Measurements from ENCODE around the gene RAB40C. TPM values are rescaled to one million over a fixed set of nuclear protein-coding genes. Genes with fewer than 3 reads are reported as not detected.

The RAB40C gene
- total and polyA plus RNA-seq, 4 donors, result 25.1 to 58.9 (median 43.9) TPM

- H3K9me3 ChIP-seq (ENCODE audit: control insufficient read depth in 4 of 4, insufficient read depth in 3 of 4, low read length in 3 of 4), result no peaks in the 10 kb centered on the region
- H3K4me3 ChIP-seq, result no peak overlapping the region
- no peak overlapping the region for H3K9ac ChIP-seq (ENCODE audit: insufficient read depth in 1 of 2, low read length in 2 of 2)
- H3K27me3 ChIP-seq (ENCODE audit: control insufficient read depth in 3 of 3, insufficient read depth in 3 of 3, low read length in 2 of 3), result no peaks in the 10 kb centered on the region
- no peak for TF ChIP-seq CTCF (IDR thresholded peaks at IDR 0.05; ENCODE audit: control extremely low read depth, extremely low read depth)
- WGBS, 2 donors, result 93 to 95% methylated on average over 36 to 46 of the region's 46 CpGs
- ATAC-seq (ENCODE audit: insufficient read depth, low FRiP score) (no peak), DNase-seq (no peak)
- H3K4me1 ChIP-seq (ENCODE audit: control insufficient read depth in 5 of 5, insufficient read depth in 5 of 5, low read length in 5 of 5), result no peaks in the 10 kb centered on the region
- H3K36me3 ChIP-seq (ENCODE audit: control insufficient read depth in 4 of 4, insufficient read depth in 4 of 4, low read length in 4 of 4), result peaks cover 0 to 43% (median 6%) of the 10 kb centered on the region in 4 donors
- H3K27ac ChIP-seq (ENCODE audit: low read depth in 1 of 2, low read length in 1 of 2), result no peak overlapping the region
These were observed 45.3 kb upstream of the RAB40C start for GRCh38 chr16:544517-544916.

GRCh38 chr16:546909-547770, 42.7 kb upstream of the RAB40C start:
- ATAC-seq (ENCODE audit: insufficient read depth, low FRiP score) (no peak), DNase-seq (peak; percentile 35 to 50 (median 44))
- Histone ChIP-seq H3K27ac (ENCODE audit: low read depth in 1 of 2, low read length in 1 of 2) (no peak overlapping the region), H3K4me1 (ENCODE audit: control insufficient read depth in 5 of 5, insufficient read depth in 5 of 5, low read length in 5 of 5) (no peaks in the 10 kb centered on the region), H3K36me3 (ENCODE audit: control insufficient read depth in 4 of 4, insufficient read depth in 4 of 4, low read length in 4 of 4) (peaks cover 0 to 54% (median 5%) of the 10 kb centered on the region in 4 donors), H3K27me3 (ENCODE audit: control insufficient read depth in 3 of 3, insufficient read depth in 3 of 3, low read length in 2 of 3) (no peaks in the 10 kb centered on the region), H3K9ac (ENCODE audit: insufficient read depth in 1 of 2, low read length in 2 of 2) (no peak overlapping the region), H3K9me3 (ENCODE audit: control insufficient read depth in 4 of 4, insufficient read depth in 3 of 4, low read length in 3 of 4) (no peaks in the 10 kb centered on the region), H3K4me3 (no peak overlapping the region)
- WGBS, 2 donors, result 65 to 74% methylated on average over 52 to 60 of the region's 60 CpGs
- no peak for TF ChIP-seq CTCF (IDR thresholded peaks at IDR 0.05; ENCODE audit: control extremely low read depth, extremely low read depth)

DNA sequence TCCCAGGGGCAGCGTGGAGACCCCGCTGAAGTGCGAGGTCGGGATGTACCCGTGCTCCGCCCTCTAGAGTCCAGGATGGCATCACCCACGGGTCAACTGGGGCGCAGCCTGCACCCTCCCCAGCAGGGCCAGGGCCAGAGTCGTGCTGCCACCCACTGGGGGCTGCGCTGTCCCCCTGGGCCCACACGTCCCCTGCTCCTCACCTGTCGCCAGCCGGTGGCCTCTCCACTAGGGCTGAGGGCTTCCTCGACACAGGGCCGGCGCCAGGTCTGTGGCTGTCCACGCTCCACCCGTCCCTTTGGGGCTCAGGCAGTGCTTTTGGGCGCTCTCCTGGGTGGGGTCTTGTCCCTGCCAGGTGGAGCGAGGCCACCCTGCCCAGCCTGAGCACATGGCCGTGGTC, 41.3 kb upstream of the RAB40C start:
- H3K4me3 ChIP-seq, result no peak overlapping the region
- WGBS, 2 donors, result 95% methylated on average over 21 of the region's 21 CpGs
- peaks cover 0 to 61% (median 6%) of the 10 kb centered on the region in 4 donors for H3K36me3 ChIP-seq (ENCODE audit: control insufficient read depth in 4 of 4, insufficient read depth in 4 of 4, low read length in 4 of 4)
- no peak overlapping the region for H3K9ac ChIP-seq (ENCODE audit: insufficient read depth in 1 of 2, low read length in 2 of 2)
- ATAC-seq (ENCODE audit: insufficient read depth, low FRiP score) (no peak), DNase-seq (no peak)
- no peaks in the 10 kb centered on the region for H3K9me3 ChIP-seq (ENCODE audit: control insufficient read depth in 4 of 4, insufficient read depth in 3 of 4, low read length in 3 of 4)
- no peak for TF ChIP-seq CTCF (IDR thresholded peaks at IDR 0.05; ENCODE audit: control extremely low read depth, extremely low read depth)
- H3K27ac ChIP-seq (ENCODE audit: low read depth in 1 of 2, low read length in 1 of 2), result no peak overlapping the region
- H3K4me1 ChIP-seq (ENCODE audit: control insufficient read depth in 5 of 5, insufficient read depth in 5 of 5, low read length in 5 of 5), result no peaks in the 10 kb centered on the region
- H3K27me3 ChIP-seq (ENCODE audit: control insufficient read depth in 3 of 3, insufficient read depth in 3 of 3, low read length in 2 of 3), result no peaks in the 10 kb centered on the region

All from lung (tissue), 12 donors.